Stomach (tissue), 9 donors: ENCODE data around the gene ECD. TPM values are rescaled to one million over a fixed set of nuclear protein-coding genes. Genes with fewer than 3 reads are reported as not detected.

Experiments
- DNase-seq, 2 donors: peaks; one replicate each; pipeline versions ENCODE4 v3.0.0 to v3.0.0-alpha.2; 2013 to 2019
- H3K27ac ChIP-seq, 5 donors: fragments of 200-600 bp in 4 of 5; sonication (generic) in 4 of 5; one replicate each; pipeline ENCODE4 v1.5.1; 2013 to 2019; ENCODE audit warnings: mild to moderate bottlenecking in 1 of 5, moderate library complexity in 1 of 5
- H3K27me3 ChIP-seq, 3 donors: fragments of 200-600 bp; sonication (generic); one replicate each; pipeline ENCODE4 v1.5.1; 2017 to 2019; ENCODE audit warnings: mixed run types in 1 of 3
- H3K36me3 ChIP-seq, 4 donors: fragments of 200-600 bp; sonication (generic); 1 replicate in 3 of 4; 2 replicates in 1 of 4; pipeline ENCODE4 v1.5.1; 2016 to 2019
- H3K4me1 ChIP-seq, 4 donors: fragments of 200-600 bp; sonication (generic); one replicate each; pipeline ENCODE4 v1.5.1; 2016 to 2019
- H3K4me3 ChIP-seq, 4 donors: fragments of 200-600 bp; sonication (generic) in 3 of 4; one replicate each; pipeline ENCODE4 v1.5.1; 2016 to 2019; ENCODE audit warnings: mild to moderate bottlenecking in 1 of 4
- H3K9me3 ChIP-seq, 4 donors: fragments of 200-600 bp; sonication (generic); one replicate each; pipeline ENCODE4 v1.5.1; 2016 to 2019
- POLR2A ChIP-seq, 4 donors: fragments of 450-650 bp; IDR thresholded peaks; one replicate each; pipeline ENCODE4 v1.6.1; 2016; ENCODE audit warnings: antibody characterized with exemption in 4 of 4, control low read depth in 2 of 4, mild to moderate bottlenecking in 1 of 4, moderate library complexity in 1 of 4
- WGBS, 5 donors: extraction: QIAGEN DNeasy Blood & Tissue Kit in 3 of 5; methylation state at CpG; one replicate each; pipeline versions ENCODE4 v1.1.5 to v1.1.7; 2013 to 2018; 5-methylcytosine and 5-hydroxymethylcytosine counted together
- intact Hi-C: fragments of 100-400 bp; cut with DNase I; formaldehyde crosslinking; loops from one replicate; pipeline ENCODE4 v1.15.1; 2023; ENCODE audit warnings: low total_unique reads
- polyA plus RNA-seq, 3 donors: library from polyadenylated mRNA; stranded (reverse); fragments of 200-250 nt; gene quantifications; one replicate each; pipeline ENCODE4 v1.2.3, GENCODE V29; 2013
- small RNA-seq, 4 donors: library from RNA; depleted of rRNA; stranded (forward); fragments of <200 nt; gene quantifications; one replicate each; pipeline ENCODE3, GENCODE V24; 2016
- total RNA-seq, 5 donors: library from RNA; depleted of rRNA; stranded (reverse); fragments of >200 nt; gene quantifications; one replicate each; pipeline versions ENCODE4 v1.1.0 to v1.2.3, GENCODE V29; 2014 to 2016
- TF ChIP-seq, protein P1 (sequence below), 7 experiments: fragments of 450-650 bp in 4 of 7; fragments of 200-600 bp in 3 of 7; sonication (generic) in 3 of 7; IDR thresholded peaks; one replicate each; pipeline ENCODE4 v1.5.1; 2016 to 2019; ENCODE audit warnings: antibody characterized with exemption in 7 of 7, control low read depth in 2 of 7, mild to moderate bottlenecking in 1 of 7
- donor health status: healthy with polysubstance abuse.
- donor health status: Bipolar disorder and iron deficiency.
- donor health status: healthy.

Gene ECD
- total and polyA plus RNA-seq, 8 donors = 4.1 to 72.8 (median 11.1) TPM

GRCh38 chr10:73084209-73084608 lies 83.6 kb downstream of the ECD start:
- Histone ChIP-seq H3K27me3 (no peaks in the 10 kb centered on the region), H3K4me1 (peaks cover 8 to 60% (median 22%) of the 10 kb centered on the region in 4 donors), H3K9me3 (no peaks in the 10 kb centered on the region), H3K36me3 (peaks cover 0 to 3% (median 0%) of the 10 kb centered on the region in 4 donors), H3K4me3 (no peak overlapping the region), H3K27ac (no peak overlapping the region)
- intact Hi-C loops = no loop called here
- TF ChIP-seq, protein P1, sequence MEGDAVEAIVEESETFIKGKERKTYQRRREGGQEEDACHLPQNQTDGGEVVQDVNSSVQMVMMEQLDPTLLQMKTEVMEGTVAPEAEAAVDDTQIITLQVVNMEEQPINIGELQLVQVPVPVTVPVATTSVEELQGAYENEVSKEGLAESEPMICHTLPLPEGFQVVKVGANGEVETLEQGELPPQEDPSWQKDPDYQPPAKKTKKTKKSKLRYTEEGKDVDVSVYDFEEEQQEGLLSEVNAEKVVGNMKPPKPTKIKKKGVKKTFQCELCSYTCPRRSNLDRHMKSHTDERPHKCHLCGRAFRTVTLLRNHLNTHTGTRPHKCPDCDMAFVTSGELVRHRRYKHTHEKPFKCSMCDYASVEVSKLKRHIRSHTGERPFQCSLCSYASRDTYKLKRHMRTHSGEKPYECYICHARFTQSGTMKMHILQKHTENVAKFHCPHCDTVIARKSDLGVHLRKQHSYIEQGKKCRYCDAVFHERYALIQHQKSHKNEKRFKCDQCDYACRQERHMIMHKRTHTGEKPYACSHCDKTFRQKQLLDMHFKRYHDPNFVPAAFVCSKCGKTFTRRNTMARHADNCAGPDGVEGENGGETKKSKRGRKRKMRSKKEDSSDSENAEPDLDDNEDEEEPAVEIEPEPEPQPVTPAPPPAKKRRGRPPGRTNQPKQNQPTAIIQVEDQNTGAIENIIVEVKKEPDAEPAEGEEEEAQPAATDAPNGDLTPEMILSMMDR (IDR thresholded peaks at IDR 0.05) = no peak
- TF ChIP-seq POLR2A (IDR thresholded peaks at IDR 0.05) = no peak
- no peak for DNase-seq
- WGBS, 5 donors = 82 to 91% (median 88%) methylated on average over 5 of the region's 5 CpGs

Small RNAs within 50 kb of the gene (small RNA-seq; reads per million reads assigned to genes)
- gene RF00019 (0 reads per million in 4 donors), gene SNORA11F (1.4 to 2.5 (median 1.9) reads per million in 4 donors)

Other genes with a start within 250 kb of the ECD start
- gene PLA2G12B, start 213.2 kb downstream of the ECD start, total RNA-seq = 1 to 10 TPM in 1 of 5 donors, not detected in 4; 2.2 TPM
- not detected for gene PLA2G12B, start 213.2 kb downstream of the ECD start, polyA plus RNA-seq
- gene P4HA1, start 71.1 kb downstream of the ECD start, total RNA-seq = 10 to 100 TPM; 11.7 to 68.3 (median 26.8) TPM
- 10 to 100 TPM in 2 of 3 donors, 1 to 10 TPM in 1; 9.4 to 20.2 (median 10.1) TPM for gene P4HA1, start 71.1 kb downstream of the ECD start, polyA plus RNA-seq
- 10 to 100 TPM in 1 of 5 donors, 1 to 10 TPM in 2, under 1 TPM in 1, not detected in 1; 0.45 to 17.7 (median 1.6) TPM for gene NUDT13, start 57.6 kb downstream of the ECD start, total RNA-seq
- gene NUDT13, start 57.6 kb downstream of the ECD start, polyA plus RNA-seq = 1 to 10 TPM; 1.2 to 5.8 (median 2.2) TPM
- 10 to 100 TPM; 10.4 to 27.0 (median 15.5) TPM for gene FAM149B1, start 111 bp upstream of the ECD start, total RNA-seq
- gene FAM149B1, start 111 bp upstream of the ECD start, polyA plus RNA-seq = 10 to 100 TPM; 12.8 to 17.8 (median 17.1) TPM
- 10 to 100 TPM in 3 of 5 donors, 1 to 10 TPM in 2; 3.5 to 26.4 (median 17.4) TPM for gene DNAJC9, start 79.2 kb upstream of the ECD start, total RNA-seq
- gene DNAJC9, start 79.2 kb upstream of the ECD start, polyA plus RNA-seq = 10 to 100 TPM; 10.6 to 13.8 (median 11.5) TPM
- 10 to 100 TPM in 4 of 5 donors, 1 to 10 TPM in 1; 6.4 to 68.7 (median 50.4) TPM for gene MRPS16, start 84.6 kb upstream of the ECD start, total RNA-seq
- gene MRPS16, start 84.6 kb upstream of the ECD start, polyA plus RNA-seq = 10 to 100 TPM; 51.8 to 62.7 (median 61.5) TPM
- 1 to 10 TPM in 4 of 5 donors, under 1 TPM in 1; 0.29 to 9.0 (median 1.8) TPM for gene CFAP70, start 190.9 kb upstream of the ECD start, total RNA-seq
- gene CFAP70, start 190.9 kb upstream of the ECD start, polyA plus RNA-seq = 1 to 10 TPM in 2 of 3 donors, under 1 TPM in 1; 0.31 to 3.2 (median 2.5) TPM
- gene ANXA7, start 246.1 kb upstream of the ECD start, total RNA-seq = 100 to 1,000 TPM in 1 of 5 donors, 10 to 100 TPM in 4; 16.2 to 103 (median 60.6) TPM
- 10 to 100 TPM; 38.7 to 67.4 (median 55.7) TPM for gene ANXA7, start 246.1 kb upstream of the ECD start, polyA plus RNA-seq